HL-60 (cell line): ENCODE data around the gene METTL23.

Source experiments
- DNase-seq, 2 experiments: peaks; one replicate each; pipeline ENCODE4 v3.0.0-alpha.2; 2010 to 2020; ENCODE audit warnings: low read depth in 1 of 2, low spot score in 1 of 2
- H3K27ac ChIP-seq: fragments of 250-450 bp; sonication (Bioruptor Pico); replicated peaks from 2 replicates; pipeline ENCODE4 v1.5.1; 2020; ENCODE audit warnings: mild to moderate bottlenecking, moderate library complexity
- H3K27me3 ChIP-seq: fragments of 250-450 bp; sonication (Bioruptor Pico); 2 replicates; pipeline ENCODE4 v1.5.1; 2021; ENCODE audit warnings: mild to moderate bottlenecking, moderate library complexity; ENCODE audit not compliant: insufficient read depth, poor library complexity, severe bottlenecking
- H3K4me3 ChIP-seq: replicated peaks from 2 replicates; pipeline ENCODE4 v1.5.1; 2011; ENCODE audit warnings: mild to moderate bottlenecking, control low read depth, low read length; ENCODE audit not compliant: insufficient read depth
- CTCF ChIP-seq: IDR thresholded peaks from one replicate; pipeline ENCODE4 v1.5.1; 2011; ENCODE audit warnings: low read length, control low read depth, inconsistent platforms; ENCODE audit not compliant: insufficient read depth
- GABPA ChIP-seq: IDR thresholded peaks from 2 replicates; pipeline ENCODE4 v1.6.1; 2012; ENCODE audit warnings: low read depth
- POLR2AphosphoS5 ChIP-seq: IDR thresholded peaks from 2 replicates; pipeline ENCODE4 v1.6.1; 2012; ENCODE audit warnings: low read depth
- REST ChIP-seq: IDR thresholded peaks from 2 replicates; pipeline ENCODE4 v1.6.1; 2012; ENCODE audit warnings: low read depth; ENCODE audit not compliant: insufficient replicate concordance
- SPI1 ChIP-seq: IDR thresholded peaks from 2 replicates; pipeline ENCODE4 v1.6.1; 2012; ENCODE audit warnings: low read depth, mild to moderate bottlenecking, borderline replicate concordance

Gene METTL23

GRCh38 chr17:76685366-76685765, 41.3 kb upstream of the METTL23 start:
- DNase-seq: no peak
- no peak overlapping the region for H3K27ac ChIP-seq
- TF ChIP-seq GABPA: no peak
- TF ChIP-seq POLR2AphosphoS5: no peak
- no peak for TF ChIP-seq SPI1
- H3K4me3 ChIP-seq: no peak overlapping the region
- H3K27me3 ChIP-seq: no peaks in the 10 kb centered on the region

- no peak for DNase-seq
- TF ChIP-seq REST: no peak
- no peak for TF ChIP-seq GABPA
- no peak for TF ChIP-seq SPI1
- no peak for TF ChIP-seq CTCF
- TF ChIP-seq POLR2AphosphoS5: no peak
- no peaks in the 10 kb centered on the region for H3K27me3 ChIP-seq
- no peak overlapping the region for H3K4me3 ChIP-seq
- H3K27ac ChIP-seq: no peak overlapping the region
Measured at GRCh38 chr17:76685846-76686245, 40.8 kb upstream of the METTL23 start.

- H3K27me3 ChIP-seq: no peaks in the 10 kb centered on the region
- no peak overlapping the region for H3K4me3 ChIP-seq
- no peak for DNase-seq
- TF ChIP-seq GABPA (no peak), CTCF (no peak), POLR2AphosphoS5 (no peak), SPI1 (no peak), REST (no peak)
- no peak overlapping the region for H3K27ac ChIP-seq
Measured at GRCh38 chr17:76686538-76687297, 39.9 kb upstream of the METTL23 start.

GRCh38 chr17:76687298-76688164, 39.1 kb upstream of the METTL23 start:
- DNase-seq: no peak
- TF ChIP-seq REST: no peak
- TF ChIP-seq SPI1: no peak
- TF ChIP-seq CTCF: no peak
- no peak for TF ChIP-seq GABPA
- no peak for TF ChIP-seq POLR2AphosphoS5
- no peak overlapping the region for H3K4me3 ChIP-seq
- no peak overlapping the region for H3K27ac ChIP-seq
- no peaks in the 10 kb centered on the region for H3K27me3 ChIP-seq
